H1 (cell line): ENCODE data around the gene HTR3E. TPM values are rescaled to one million over a fixed set of nuclear protein-coding genes. Genes with fewer than 3 reads are reported as not detected.

Experiments used
- CTCF ChIA-PET: fragments of 300-600 bp; sonication (Branson Sonifier 250); formaldehyde crosslinking; loops from one replicate; lab custom pipeline; 2021; ENCODE audit not compliant: partially characterized antibody; lab: Charles Lee
- POLR2A ChIA-PET: fragments of 300-600 bp; sonication (Branson Sonifier 250); formaldehyde crosslinking; loops from one replicate; lab custom pipeline; 2021; ENCODE audit warnings: inconsistent platforms; ENCODE audit not compliant: partially characterized antibody; lab: Charles Lee
- DNase-seq, 2 experiments: peaks; one replicate each; pipeline versions ENCODE4 v3.0.0 to v3.0.0-alpha.2; 2010 to 2022; ENCODE audit warnings: low spot score in 2 of 2, low read depth in 1 of 2, mixed read lengths in 1 of 2
- FAIRE-seq: peaks from 2 replicates; lab custom pipeline; 2011; peaks lifted over from hg19 to GRCh38; lab: Jason Lieb, UNC
- H2AFZ ChIP-seq: 2 replicates; pipeline ENCODE4 v1.8.1; 2012; ENCODE audit warnings: low read length, inconsistent platforms
- H2AK5ac ChIP-seq: 2 replicates; pipeline ENCODE4 v1.6.1; 2013; ENCODE audit warnings: low read depth, low read length
- H2BK120ac ChIP-seq: replicated peaks from 2 replicates; pipeline ENCODE3; 2013; ENCODE audit warnings: low read depth, low read length, inconsistent platforms
- H2BK12ac ChIP-seq: 2 replicates; pipeline ENCODE4 v1.6.1; 2013; ENCODE audit warnings: low read depth, low read length
- H2BK15ac ChIP-seq: 2 replicates; pipeline ENCODE4 v1.6.1; 2013; ENCODE audit warnings: low read length
- H2BK20ac ChIP-seq: 2 replicates; pipeline ENCODE4 v1.6.1; 2013; ENCODE audit warnings: low read length
- H2BK5ac ChIP-seq: 2 replicates; pipeline ENCODE4 v1.6.1; 2013; ENCODE audit warnings: low read depth, low read length
- H3K14ac ChIP-seq: 2 replicates; pipeline ENCODE4 v1.6.1; 2013; ENCODE audit warnings: inconsistent platforms; ENCODE audit not compliant: insufficient read length
- H3K18ac ChIP-seq: 2 replicates; pipeline ENCODE4 v1.6.1; 2013; ENCODE audit warnings: low read length; ENCODE audit errors: extremely low read depth
- H3K23ac ChIP-seq: 2 replicates; pipeline ENCODE4 v1.6.1; 2013; ENCODE audit warnings: inconsistent platforms; ENCODE audit not compliant: insufficient read length
- H3K23me2 ChIP-seq: 2 replicates; pipeline ENCODE4 v1.6.1; 2013; ENCODE audit warnings: low read depth, low read length
- H3K27ac ChIP-seq: 2 replicates; pipeline ENCODE4 v1.6.1; 2011; ENCODE audit warnings: low read depth, low read length, inconsistent platforms
- H3K27me3 ChIP-seq, 4 experiments: replicated peaks in 1 of 4; 1 replicate in 1 of 4; 2 replicates in 3 of 4; pipeline versions ENCODE4 v1.6.1 to v1.8.1; 2011 to 2013; ENCODE audit warnings: low read length in 3 of 4, mild to moderate bottlenecking in 3 of 4, inconsistent platforms in 2 of 4, mixed read lengths in 2 of 4, moderate library complexity in 1 of 4; ENCODE audit not compliant: control insufficient read depth in 3 of 4, insufficient read depth in 3 of 4; ENCODE audit errors: extremely low read depth in 1 of 4
- H3K36me3 ChIP-seq, 4 experiments: 2 replicates each; pipeline versions ENCODE4 v1.6.1 to v1.8.1; 2011 to 2013; ENCODE audit warnings: mild to moderate bottlenecking in 4 of 4, low read length in 3 of 4, moderate library complexity in 2 of 4, control low read depth in 1 of 4, inconsistent platforms in 1 of 4; ENCODE audit not compliant: insufficient read depth in 4 of 4, control insufficient read depth in 2 of 4
- H3K4ac ChIP-seq: replicated peaks from 2 replicates; pipeline ENCODE3; 2013; ENCODE audit warnings: low read length, low read depth, mixed read lengths, inconsistent platforms; ENCODE audit not compliant: insufficient read length
- H3K4me1 ChIP-seq, 4 experiments: replicated peaks in 1 of 4; 1 replicate in 1 of 4; 2 replicates in 3 of 4; pipeline versions ENCODE4 v1.6.1 to v1.8.1; 2011 to 2013; ENCODE audit warnings: low read length in 3 of 4, inconsistent platforms in 2 of 4, mixed read lengths in 1 of 4; ENCODE audit not compliant: insufficient read depth in 4 of 4, control insufficient read depth in 3 of 4
- H3K4me2 ChIP-seq, 2 experiments: 2 replicates each; pipeline versions ENCODE4 v1.6.1 to v1.8.1; 2011 to 2013; ENCODE audit warnings: low read depth in 2 of 2, low read length in 2 of 2, control low read depth in 1 of 2, inconsistent platforms in 1 of 2, mild to moderate bottlenecking in 1 of 2; ENCODE audit not compliant: insufficient read depth in 1 of 2
- H3K4me3 ChIP-seq, 4 experiments: fragments of 200-600, 300-600 bp in 1 of 4; sonication (generic), shearing (Covaris generic), sonication (Bioruptor Twin) in 1 of 4; 2 replicates each; pipeline versions ENCODE4 v1.5.1 to v1.8.1; 2011 to 2016; ENCODE audit warnings: low read length in 4 of 4, low read depth in 3 of 4, control low read depth in 2 of 4, inconsistent platforms in 2 of 4, mild to moderate bottlenecking in 2 of 4, mixed read lengths in 1 of 4, moderate library complexity in 1 of 4; ENCODE audit not compliant: insufficient read depth in 2 of 4; ENCODE audit errors: extremely low read depth in 1 of 4
- H3K56ac ChIP-seq: replicated peaks from 2 replicates; pipeline ENCODE3; 2013; ENCODE audit warnings: low read depth, mild to moderate bottlenecking, mixed read lengths, low read length, inconsistent platforms; ENCODE audit not compliant: insufficient read length
- H3K79me1 ChIP-seq: 2 replicates; pipeline ENCODE4 v1.6.1; 2013; ENCODE audit warnings: low read depth, low read length, control low read depth
- H3K79me2 ChIP-seq, 2 experiments: 2 replicates each; pipeline versions ENCODE4 v1.6.1 to v1.8.1; 2012 to 2013; ENCODE audit warnings: low read length in 2 of 2, mild to moderate bottlenecking in 2 of 2, inconsistent platforms in 1 of 2; ENCODE audit not compliant: insufficient read depth in 2 of 2, control insufficient read depth in 1 of 2
- H3K9ac ChIP-seq, 4 experiments: replicated peaks in 1 of 4; 1 replicate in 1 of 4; 2 replicates in 3 of 4; pipeline versions ENCODE4 v1.6.1 to v1.8.1; 2011 to 2013; ENCODE audit warnings: low read depth in 3 of 4, low read length in 3 of 4, control low read depth in 2 of 4, mild to moderate bottlenecking in 2 of 4, moderate library complexity in 2 of 4, inconsistent platforms in 1 of 4; ENCODE audit errors: extremely low read depth in 1 of 4
- H3K9me3 ChIP-seq, 2 experiments: 2 replicates each; pipeline versions ENCODE4 v1.6.1 to v1.8.1; 2012 to 2013; ENCODE audit warnings: mild to moderate bottlenecking in 2 of 2, moderate library complexity in 2 of 2, control low read depth in 1 of 2, inconsistent platforms in 1 of 2, low read depth in 1 of 2, low read length in 1 of 2, mixed read lengths in 1 of 2; ENCODE audit not compliant: insufficient read depth in 2 of 2
- H4K20me1 ChIP-seq, 2 experiments: replicated peaks in 1 of 2; 2 replicates each; pipeline versions ENCODE3 to v1.8.1; 2011 to 2013; ENCODE audit warnings: inconsistent platforms in 2 of 2, low read length in 2 of 2, mild to moderate bottlenecking in 1 of 2; ENCODE audit not compliant: insufficient read depth in 2 of 2, control insufficient read depth in 1 of 2
- H4K5ac ChIP-seq: 2 replicates; pipeline ENCODE4 v1.6.1; 2013; ENCODE audit warnings: low read length, low read depth, mixed read lengths, inconsistent platforms; ENCODE audit not compliant: insufficient read length
- H4K8ac ChIP-seq: 2 replicates; pipeline ENCODE4 v1.8.0; 2013; ENCODE audit warnings: mild to moderate bottlenecking, moderate library complexity, low read length, inconsistent platforms; ENCODE audit not compliant: insufficient read depth; ENCODE audit errors: extremely low read depth
- H4K91ac ChIP-seq: replicated peaks from 2 replicates; pipeline ENCODE3; 2013; ENCODE audit warnings: low read length, mixed read lengths, inconsistent platforms; ENCODE audit not compliant: insufficient read length
- FOSL1 ChIP-seq: IDR thresholded peaks from 2 replicates; pipeline ENCODE4 v1.6.1; 2011; ENCODE audit warnings: mild to moderate bottlenecking, low read depth, low read length, moderate library complexity; ENCODE audit not compliant: insufficient read depth
- HDAC6 ChIP-seq: IDR thresholded peaks from one replicate; pipeline ENCODE4 v1.7.1; 2012; ENCODE audit warnings: low read depth, mild to moderate bottlenecking, inconsistent platforms, low read length, moderate library complexity
- KDM1A ChIP-seq: fragments of 200-600, 300-600 bp; sonication (generic); IDR thresholded peaks from 2 replicates; pipeline ENCODE4 v1.7.1; 2016; ENCODE audit warnings: mild to moderate bottlenecking, low read length, borderline replicate concordance
- WGBS, 2 experiments: shearing (Covaris generic) in 1 of 2; methylation state at CpG; one replicate each; pipeline versions ENCODE4 v1.1.6 to v1.1.7; 2013 to 2015; ENCODE audit warnings: low lambda C conversion rate in 2 of 2, mixed read lengths in 2 of 2, inconsistent platforms in 1 of 2, low coverage in 1 of 2, missing lambda C conversion rate in 1 of 2; ENCODE audit not compliant: insufficient replicate concordance in 2 of 2, insufficient coverage in 1 of 2, insufficient read length in 1 of 2; ENCODE audit errors: extremely low coverage in 1 of 2, missing lambda C conversion rate in 1 of 2; 5-methylcytosine and 5-hydroxymethylcytosine counted together
- polyA plus RNA-seq, 7 experiments: library from polyadenylated mRNA; depleted of rRNA in 3 of 7; stranded (reverse) in 5 of 7; unstranded in 2 of 7; fragments of >200 nt in 5 of 7; fragments of 200-250 nt in 2 of 7; gene quantifications; 1 replicate in 5 of 7; 2 replicates in 1 of 7; 4 replicates in 1 of 7; pipeline versions ENCODE4 v1.2.1 to v1.2.3, GENCODE V29; 2011 to 2013; ENCODE audit warnings: missing spikeins in 2 of 7, mixed read lengths in 2 of 7
- total RNA-seq: library from RNA; stranded (reverse); fragmentation: NEBNext Ultra II Directional; extraction: Animal tissue kit (Norgen Biotek cat#: 25700); gene quantifications from 2 replicates; pipeline ENCODE4 v1.2.1, GENCODE V29; 2021

HTR3E gene
- total and polyA plus RNA-seq, 2 of the 8 experiments (the other 6 are each of a cell fraction or from before 2014, with no cell fraction given), result not detected

- no peak overlapping the region for H3K18ac ChIP-seq
- H2BK5ac ChIP-seq, result no peak overlapping the region
- H2AK5ac ChIP-seq, result no peak overlapping the region
- no peaks in the 10 kb centered on the region for H3K27me3 ChIP-seq
- H4K8ac ChIP-seq, result no peak overlapping the region
- 0 out of 7 replicates have a peak, but pooled peaks cover 0 to 2% (median 0%) of the 10 kb centered on the region in 4 experiments for H3K4me1 ChIP-seq
- H3K79me2 ChIP-seq, result no peaks in the 10 kb centered on the region
- no peaks in the 10 kb centered on the region for H3K36me3 ChIP-seq
- FAIRE-seq, result no peak
- no peak overlapping the region for H3K9ac ChIP-seq
- H3K4ac ChIP-seq, result no peak overlapping the region
- no peak for DNase-seq
- no peak overlapping the region for H3K4me3 ChIP-seq
- H3K56ac ChIP-seq, result no peak overlapping the region
- no peak overlapping the region for H2BK120ac ChIP-seq
- no peak overlapping the region for H2BK15ac ChIP-seq
- no peaks in the 10 kb centered on the region for H4K20me1 ChIP-seq
- H3K23ac ChIP-seq, result no peak overlapping the region
- H3K79me1 ChIP-seq, result no peaks in the 10 kb centered on the region
- H4K91ac ChIP-seq, result no peak overlapping the region
- no peak overlapping the region for H3K27ac ChIP-seq
- H3K14ac ChIP-seq, result no peak overlapping the region
- no peak overlapping the region for H2BK20ac ChIP-seq
- H2BK12ac ChIP-seq, result no peak overlapping the region
- H3K9me3 ChIP-seq, result no peaks in the 10 kb centered on the region
- ChIA-PET POLR2A (interaction anchor here (1.3 to 1.7 kb wide), 2 partner anchors 25 to 37 kb away, joined by 3 to 4 read pairs; no protein-coding TSS in a partner anchor), CTCF (interaction anchor here (0.8 to 2.1 kb wide), 5 partner anchors 17 to 597 kb away, joined by 3 to 7 read pairs (median 4); no protein-coding TSS in a partner anchor)
- no peak overlapping the region for H3K4me2 ChIP-seq
- H2AFZ ChIP-seq, result no peak overlapping the region
- H4K5ac ChIP-seq, result no peak overlapping the region
- no peaks in the 10 kb centered on the region for H3K23me2 ChIP-seq
- WGBS, 2 experiments, result 84% methylated on average over 9 of the region's 9 CpGs; no CpG with 5 or more reads in 1 of the 2 experiments
- no peak for TF ChIP-seq HDAC6
- no peak for TF ChIP-seq FOSL1
- no peak for TF ChIP-seq KDM1A
Observed at GRCh38 chr3:184058029-184058428, 38.8 kb upstream of the HTR3E start.
